Measurements from ENCODE around the gene RIPOR2.

The RIPOR2 gene

GRCh38 chr6:24867104-24867703 is 68.6 kb downstream of the RIPOR2 start:
- DNase-seq (ENCODE audit: low read depth), result no peak
- TF ChIP-seq MAX (IDR thresholded peaks at IDR 0.05; ENCODE audit: low read depth, low read length) (no peak), MYC (IDR thresholded peaks at IDR 0.05; ENCODE audit: low read depth, low read length) (no peak), CTCF (IDR thresholded peaks at IDR 0.05; ENCODE audit: low read depth, low read length) (no peak), POLR2A (IDR thresholded peaks at IDR 0.05; ENCODE audit: extremely low read depth, insufficient read length) (no peak)
- H3K4me3 ChIP-seq (ENCODE audit: low read depth, low read length), result no peak overlapping the region

GRCh38 chr6:24865161-24865560 is 70.6 kb downstream of the RIPOR2 start:
- H3K4me3 ChIP-seq (ENCODE audit: low read depth, low read length), result no peak overlapping the region
- TF ChIP-seq CTCF (IDR thresholded peaks at IDR 0.05; ENCODE audit: low read depth, low read length) (no peak), MYC (IDR thresholded peaks at IDR 0.05; ENCODE audit: low read depth, low read length) (no peak), MAX (IDR thresholded peaks at IDR 0.05; ENCODE audit: low read depth, low read length) (no peak), POLR2A (IDR thresholded peaks at IDR 0.05; ENCODE audit: extremely low read depth, insufficient read length) (no peak)
- no peak for DNase-seq (ENCODE audit: low read depth)

DNA sequence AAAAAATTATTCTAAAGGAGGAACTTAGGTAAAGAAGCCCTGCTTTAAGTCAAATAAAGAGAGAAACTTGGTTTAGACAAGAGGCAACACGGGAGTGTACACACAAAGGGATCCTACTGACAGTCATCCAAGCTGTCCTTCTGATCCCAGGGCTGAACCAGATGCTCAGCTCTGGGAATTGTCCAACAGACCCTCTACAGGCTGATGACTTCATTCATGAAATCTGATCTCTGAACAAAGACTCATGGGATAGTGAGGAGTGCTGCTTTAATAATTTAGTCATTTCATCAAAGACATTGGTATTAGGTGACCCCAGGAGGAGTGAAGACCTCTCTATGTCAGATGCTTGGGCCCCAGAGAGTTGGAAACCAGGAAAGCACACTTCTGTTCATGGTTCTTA is 71.4 kb downstream of the RIPOR2 start:
- TF ChIP-seq CTCF (IDR thresholded peaks at IDR 0.05; ENCODE audit: low read depth, low read length) (no peak), MYC (IDR thresholded peaks at IDR 0.05; ENCODE audit: low read depth, low read length) (no peak), MAX (IDR thresholded peaks at IDR 0.05; ENCODE audit: low read depth, low read length) (no peak), POLR2A (IDR thresholded peaks at IDR 0.05; ENCODE audit: extremely low read depth, insufficient read length) (no peak)
- DNase-seq (ENCODE audit: low read depth), result no peak
- no peak overlapping the region for H3K4me3 ChIP-seq (ENCODE audit: low read depth, low read length)

- H3K4me3 ChIP-seq (ENCODE audit: low read depth, low read length), result no peak overlapping the region
- TF ChIP-seq CTCF (IDR thresholded peaks at IDR 0.05; ENCODE audit: low read depth, low read length) (no peak), MYC (IDR thresholded peaks at IDR 0.05; ENCODE audit: low read depth, low read length) (no peak), MAX (IDR thresholded peaks at IDR 0.05; ENCODE audit: low read depth, low read length) (no peak), POLR2A (IDR thresholded peaks at IDR 0.05; ENCODE audit: extremely low read depth, insufficient read length) (no peak)
- DNase-seq (ENCODE audit: low read depth), result peak; percentile 63
These were observed 73.8 kb downstream of the RIPOR2 start for GRCh38 chr6:24861934-24862333.

DNA sequence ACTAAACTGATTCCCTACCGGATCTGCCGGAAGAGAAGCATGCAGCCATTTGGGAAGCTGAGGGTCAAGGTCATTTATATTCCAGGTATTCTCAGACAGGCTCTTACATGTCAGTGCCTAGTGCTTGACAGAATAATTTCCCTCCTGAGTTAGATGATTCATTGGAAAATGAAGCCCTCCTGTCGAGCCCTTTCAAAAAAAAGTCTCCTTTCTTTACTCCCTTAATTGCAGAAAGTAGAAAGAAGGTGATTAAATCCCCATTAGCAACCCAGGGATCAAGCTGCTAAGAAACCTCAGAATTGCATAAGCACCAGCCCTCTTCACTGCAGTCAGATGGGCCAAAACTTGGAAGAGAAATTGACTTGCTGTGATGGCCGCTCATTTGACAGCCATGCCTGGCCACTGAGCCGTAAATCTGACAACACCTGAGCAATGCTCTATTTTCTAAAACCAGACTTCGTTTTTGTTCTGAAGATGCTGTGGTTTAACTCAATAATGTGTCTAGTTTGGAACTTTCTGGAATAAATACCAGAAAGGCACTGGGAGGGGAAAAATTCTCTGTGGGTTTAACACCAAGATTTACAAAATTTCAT is 76.1 kb downstream of the RIPOR2 start:
- no peak for TF ChIP-seq CTCF (IDR thresholded peaks at IDR 0.05; ENCODE audit: low read depth, low read length)
- no peak for TF ChIP-seq MAX (IDR thresholded peaks at IDR 0.05; ENCODE audit: low read depth, low read length)
- TF ChIP-seq MYC (IDR thresholded peaks at IDR 0.05; ENCODE audit: low read depth, low read length), result no peak
- no peak for TF ChIP-seq POLR2A (IDR thresholded peaks at IDR 0.05; ENCODE audit: extremely low read depth, insufficient read length)
- peak; percentile 77 for DNase-seq (ENCODE audit: low read depth)
- H3K4me3 ChIP-seq (ENCODE audit: low read depth, low read length), result no peak overlapping the region
